Panc1 (cell line): ENCODE measurements around the gene SLF2. TPM values are rescaled to one million over a fixed set of nuclear protein-coding genes. Genes with fewer than 3 reads are reported as not detected.

Experiments used
- ATAC-seq: fragments of 200-7000 bp; cut with Tn5 transposase; 2 replicates; pipeline ENCODE4 v1.9.1; 2020; ENCODE audit warnings: mild to moderate bottlenecking, moderate library complexity
- BruUV-seq: library from RNA; stranded (reverse); fragments of 400-500 nt; replicated peaks from 2 replicates; lab custom pipeline; 2021; lab: Mats Ljungman, UMichigan
- CTCF ChIA-PET: fragments of 300-600 bp; sonication (Branson Sonifier 250); formaldehyde crosslinking; loops from one replicate; lab custom pipeline; 2022; ENCODE audit warnings: antibody characterized with exemption; lab: Charles Lee
- POLR2A ChIA-PET: fragments of 300-600 bp; sonication (Branson Sonifier 250); formaldehyde crosslinking; loops from one replicate; lab custom pipeline; 2022; ENCODE audit warnings: antibody characterized with exemption; lab: Charles Lee
- DNase-seq: peaks from one replicate; pipeline ENCODE4 v3.0.0-alpha.2; 2010; ENCODE audit warnings: low read depth, low spot score
- H3K27ac ChIP-seq: 2 replicates; pipeline ENCODE4 v1.5.1; 2011; ENCODE audit warnings: mild to moderate bottlenecking, low read length, inconsistent platforms
- H3K27me3 ChIP-seq: fragments of 200-500 bp; sonication (Bioruptor generic); 2 replicates; pipeline ENCODE4 v1.6.0; 2014; ENCODE audit warnings: low read length, inconsistent platforms; ENCODE audit not compliant: control insufficient read depth, insufficient read depth
- H3K36me3 ChIP-seq: fragments of 200-500 bp; sonication (Bioruptor generic); 2 replicates; pipeline ENCODE4 v1.5.1; 2014; ENCODE audit warnings: inconsistent platforms, mild to moderate bottlenecking, low read length, moderate library complexity; ENCODE audit not compliant: control insufficient read depth, insufficient read depth
- H3K4me1 ChIP-seq: 2 replicates; pipeline ENCODE4 v1.5.1; 2011; ENCODE audit warnings: inconsistent platforms, mild to moderate bottlenecking, low read length, moderate library complexity; ENCODE audit not compliant: control insufficient read depth, insufficient read depth
- H3K4me3 ChIP-seq, 2 experiments: 2 replicates each; pipeline ENCODE4 v1.5.1; 2011 to 2012; ENCODE audit warnings: low read depth in 2 of 2, low read length in 2 of 2, mild to moderate bottlenecking in 2 of 2, inconsistent platforms in 1 of 2, moderate library complexity in 1 of 2
- H3K9me3 ChIP-seq: fragments of 200-500 bp; sonication (Bioruptor generic); 2 replicates; pipeline ENCODE4 v1.5.1; 2014; ENCODE audit warnings: low read depth, mild to moderate bottlenecking, inconsistent platforms, low read length, moderate library complexity; ENCODE audit not compliant: control insufficient read depth, insufficient read depth
- POLR2AphosphoS5 ChIP-seq: IDR thresholded peaks from 2 replicates; pipeline ENCODE4 v1.6.1; 2012; ENCODE audit warnings: mild to moderate bottlenecking, low read depth, low read length, moderate library complexity
- SIN3A ChIP-seq: IDR thresholded peaks from 2 replicates; pipeline ENCODE4 v1.6.1; 2012; ENCODE audit warnings: low read depth, mild to moderate bottlenecking, low read length, moderate library complexity, borderline replicate concordance; ENCODE audit not compliant: insufficient read depth
- TCF7L2 ChIP-seq: IDR thresholded peaks from 2 replicates; pipeline ENCODE4 v1.6.1; 2011; ENCODE audit warnings: mild to moderate bottlenecking, low read depth, low read length, inconsistent platforms
- in situ Hi-C: cut with HindIII; loops from 2 replicates; pipeline ENCODE4 v1.10.0; 2016; ENCODE audit warnings: low sequenced_read_pairs, low pct_unique_long_range_greater_than_20kb
- intact Hi-C: fragments of 100-400 bp; cut with micrococcal nuclease; formaldehyde crosslinking; loops from one replicate; pipeline ENCODE4 v1.10.0; 2022; ENCODE audit not compliant: unreplicated experiment
- total RNA-seq: library from RNA; stranded (reverse); gene quantifications from one replicate; pipeline ENCODE4 v1.2.1, GENCODE V29; 2021; ENCODE audit not compliant: unreplicated experiment
- TF ChIP-seq, protein P1 (sequence below): fragments of 450-650 bp; IDR thresholded peaks from 2 replicates; pipeline ENCODE4 v1.5.1; 2017; ENCODE audit warnings: mild to moderate bottlenecking
- TF ChIP-seq, protein P2 (sequence below), 2 experiments: IDR thresholded peaks; 2 replicates each; pipeline ENCODE4 v1.6.1; 2011 to 2012; ENCODE audit warnings: low read depth in 2 of 2, control low read depth in 1 of 2, low read length in 1 of 2, mild to moderate bottlenecking in 1 of 2, moderate library complexity in 1 of 2; ENCODE audit not compliant: insufficient read depth in 1 of 2

Gene SLF2
- total RNA-seq, 1 experiment from 2014 or later, result 38.8 TPM

DNA sequence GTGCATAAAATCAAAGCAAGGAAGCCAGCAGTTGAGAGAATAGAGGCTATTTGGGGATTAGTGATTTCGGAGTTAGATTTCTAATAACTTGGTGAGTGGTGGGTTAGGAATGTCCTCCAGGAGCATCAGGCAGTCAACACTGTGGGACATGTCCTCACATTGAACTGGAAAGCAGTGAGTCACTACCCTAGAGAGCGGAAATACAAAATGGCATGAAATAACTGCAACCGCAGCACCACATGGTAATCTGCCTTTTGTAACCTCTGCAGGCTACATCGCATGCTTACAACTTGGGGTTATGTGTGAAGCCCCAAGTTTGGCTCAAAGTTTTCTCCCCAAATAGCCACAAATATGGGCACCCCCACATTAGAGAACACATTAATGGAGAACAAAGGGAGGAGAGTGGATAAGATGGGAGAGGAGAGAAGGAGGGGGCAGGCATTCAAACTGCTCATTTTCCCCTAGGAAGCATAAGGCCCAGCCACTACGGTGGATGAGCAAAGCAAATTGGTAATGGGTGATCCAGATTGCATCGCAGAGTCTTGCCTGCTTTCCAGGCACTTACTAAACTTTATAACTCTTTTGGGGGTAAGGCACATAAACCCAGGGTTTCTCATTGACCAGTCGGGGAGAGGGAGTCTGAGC lies 22.0 kb upstream of the SLF2 start:
- CTCF ChIA-PET, result interaction anchor here (0.6 to 0.8 kb wide), 2 partner anchors 11 to 12 kb away, joined by 3 read pairs; no protein-coding TSS in a partner anchor
- ATAC-seq, result no peak; the same call in 1 of the 2 replicates
- Histone ChIP-seq H3K4me3 (no peak overlapping the region), H3K27me3 (peaks cover 7% of the 10 kb centered on the region; the same call in 1 of the 2 replicates), H3K27ac (no peak overlapping the region; the same call in 1 of the 2 replicates), H3K4me1 (no peaks in the 10 kb centered on the region), H3K9me3 (no peaks in the 10 kb centered on the region), H3K36me3 (no peaks in the 10 kb centered on the region)
- intact Hi-C loops (no loop called here), in situ Hi-C loops (no loop called here)
- BruUV-seq, result no TSS peak
- no peak for DNase-seq
- no peak for TF ChIP-seq POLR2AphosphoS5
- TF ChIP-seq, protein P1, sequence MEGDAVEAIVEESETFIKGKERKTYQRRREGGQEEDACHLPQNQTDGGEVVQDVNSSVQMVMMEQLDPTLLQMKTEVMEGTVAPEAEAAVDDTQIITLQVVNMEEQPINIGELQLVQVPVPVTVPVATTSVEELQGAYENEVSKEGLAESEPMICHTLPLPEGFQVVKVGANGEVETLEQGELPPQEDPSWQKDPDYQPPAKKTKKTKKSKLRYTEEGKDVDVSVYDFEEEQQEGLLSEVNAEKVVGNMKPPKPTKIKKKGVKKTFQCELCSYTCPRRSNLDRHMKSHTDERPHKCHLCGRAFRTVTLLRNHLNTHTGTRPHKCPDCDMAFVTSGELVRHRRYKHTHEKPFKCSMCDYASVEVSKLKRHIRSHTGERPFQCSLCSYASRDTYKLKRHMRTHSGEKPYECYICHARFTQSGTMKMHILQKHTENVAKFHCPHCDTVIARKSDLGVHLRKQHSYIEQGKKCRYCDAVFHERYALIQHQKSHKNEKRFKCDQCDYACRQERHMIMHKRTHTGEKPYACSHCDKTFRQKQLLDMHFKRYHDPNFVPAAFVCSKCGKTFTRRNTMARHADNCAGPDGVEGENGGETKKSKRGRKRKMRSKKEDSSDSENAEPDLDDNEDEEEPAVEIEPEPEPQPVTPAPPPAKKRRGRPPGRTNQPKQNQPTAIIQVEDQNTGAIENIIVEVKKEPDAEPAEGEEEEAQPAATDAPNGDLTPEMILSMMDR, result no peak
- POLR2A ChIA-PET, result no interaction called here

DNA sequence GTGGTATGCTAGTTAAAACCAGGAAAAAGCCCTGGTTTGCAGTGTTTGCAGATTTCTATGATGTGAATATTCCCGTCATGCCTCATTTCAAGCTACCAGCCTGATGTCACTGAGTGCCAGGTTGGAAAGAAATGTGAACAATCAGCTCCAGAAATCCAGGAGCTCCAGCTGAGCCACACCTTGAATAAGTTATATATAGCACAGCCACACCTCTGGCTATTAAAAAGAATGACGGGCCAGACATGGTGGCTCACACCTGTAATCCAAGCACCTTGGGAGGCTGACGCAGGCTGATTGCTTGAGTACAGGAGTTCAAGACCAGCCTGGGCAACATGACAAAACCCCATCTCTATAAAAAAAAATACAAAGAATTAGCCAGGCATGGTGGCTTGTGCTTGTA lies 18.7 kb upstream of the SLF2 start:
- in situ Hi-C loops, result no loop called here
- intact Hi-C loops, result no loop called here
- ATAC-seq, result no peak
- no TSS peak for BruUV-seq
- H3K4me1 ChIP-seq, result peaks cover 6% of the 10 kb centered on the region
- CTCF ChIA-PET, result no interaction called here
- DNase-seq, result no peak
- no peak overlapping the region for H3K4me3 ChIP-seq
- H3K36me3 ChIP-seq, result no peaks in the 10 kb centered on the region
- H3K9me3 ChIP-seq, result no peaks in the 10 kb centered on the region
- TF ChIP-seq TCF7L2 (no peak), POLR2AphosphoS5 (no peak)
- TF ChIP-seq, protein P2, sequence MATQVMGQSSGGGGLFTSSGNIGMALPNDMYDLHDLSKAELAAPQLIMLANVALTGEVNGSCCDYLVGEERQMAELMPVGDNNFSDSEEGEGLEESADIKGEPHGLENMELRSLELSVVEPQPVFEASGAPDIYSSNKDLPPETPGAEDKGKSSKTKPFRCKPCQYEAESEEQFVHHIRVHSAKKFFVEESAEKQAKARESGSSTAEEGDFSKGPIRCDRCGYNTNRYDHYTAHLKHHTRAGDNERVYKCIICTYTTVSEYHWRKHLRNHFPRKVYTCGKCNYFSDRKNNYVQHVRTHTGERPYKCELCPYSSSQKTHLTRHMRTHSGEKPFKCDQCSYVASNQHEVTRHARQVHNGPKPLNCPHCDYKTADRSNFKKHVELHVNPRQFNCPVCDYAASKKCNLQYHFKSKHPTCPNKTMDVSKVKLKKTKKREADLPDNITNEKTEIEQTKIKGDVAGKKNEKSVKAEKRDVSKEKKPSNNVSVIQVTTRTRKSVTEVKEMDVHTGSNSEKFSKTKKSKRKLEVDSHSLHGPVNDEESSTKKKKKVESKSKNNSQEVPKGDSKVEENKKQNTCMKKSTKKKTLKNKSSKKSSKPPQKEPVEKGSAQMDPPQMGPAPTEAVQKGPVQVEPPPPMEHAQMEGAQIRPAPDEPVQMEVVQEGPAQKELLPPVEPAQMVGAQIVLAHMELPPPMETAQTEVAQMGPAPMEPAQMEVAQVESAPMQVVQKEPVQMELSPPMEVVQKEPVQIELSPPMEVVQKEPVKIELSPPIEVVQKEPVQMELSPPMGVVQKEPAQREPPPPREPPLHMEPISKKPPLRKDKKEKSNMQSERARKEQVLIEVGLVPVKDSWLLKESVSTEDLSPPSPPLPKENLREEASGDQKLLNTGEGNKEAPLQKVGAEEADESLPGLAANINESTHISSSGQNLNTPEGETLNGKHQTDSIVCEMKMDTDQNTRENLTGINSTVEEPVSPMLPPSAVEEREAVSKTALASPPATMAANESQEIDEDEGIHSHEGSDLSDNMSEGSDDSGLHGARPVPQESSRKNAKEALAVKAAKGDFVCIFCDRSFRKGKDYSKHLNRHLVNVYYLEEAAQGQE (IDR thresholded peaks at IDR 0.05; ENCODE audit: insufficient read depth in 1 of 2, low read depth in 2 of 2, low read length in 1 of 2), result no peak
- no peak overlapping the region for H3K27ac ChIP-seq
- peaks cover 4% of the 10 kb centered on the region; the same call in 1 of the 2 replicates for H3K27me3 ChIP-seq
- POLR2A ChIA-PET, result interaction anchor here (0.7 kb wide), 1 partner anchor 248 kb away, joined by 14 read pairs; no protein-coding TSS in a partner anchor

DNA sequence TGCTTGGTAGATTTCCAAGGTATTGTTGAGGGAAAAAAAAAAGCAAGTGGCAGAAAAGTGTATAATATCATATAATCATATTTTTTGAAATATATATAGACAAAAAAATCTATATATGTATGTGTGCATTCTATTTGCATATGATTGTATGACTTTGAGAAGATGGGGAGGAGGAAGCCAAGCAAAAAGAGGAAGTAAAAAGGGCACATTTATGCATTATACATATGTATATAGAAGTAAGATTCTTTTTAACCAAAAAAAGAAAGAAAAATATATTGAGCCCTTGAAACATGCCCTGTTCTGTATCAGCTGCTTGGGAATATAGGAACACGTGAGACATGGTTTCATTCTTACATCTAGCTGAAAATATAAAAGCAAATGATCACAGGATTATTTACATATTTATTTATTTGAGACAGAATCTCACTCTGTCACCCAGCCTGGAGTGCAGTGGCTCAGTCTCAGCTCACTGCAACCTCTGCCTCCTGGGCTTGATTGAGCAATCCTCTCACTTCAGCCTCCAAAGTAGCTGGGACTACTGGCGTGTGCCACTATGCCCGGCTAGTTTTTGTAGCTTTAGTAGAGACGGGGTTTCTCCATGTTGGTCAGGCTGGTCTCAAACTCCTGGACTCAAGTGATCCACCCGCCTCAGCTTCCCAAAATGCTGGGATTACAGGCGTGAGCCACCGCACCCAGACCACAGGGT lies 18.0 kb upstream of the SLF2 start:
- Histone ChIP-seq H3K27me3 (no peaks in the 10 kb centered on the region; the same call in 1 of the 2 replicates), H3K4me1 (peaks cover 6% of the 10 kb centered on the region), H3K27ac (no peak overlapping the region), H3K4me3 (no peak overlapping the region), H3K9me3 (no peaks in the 10 kb centered on the region), H3K36me3 (no peaks in the 10 kb centered on the region)
- intact Hi-C loops (no loop called here), in situ Hi-C loops (no loop called here)
- TF ChIP-seq, protein P2 (IDR thresholded peaks at IDR 0.05; ENCODE audit: insufficient read depth in 1 of 2, low read depth in 2 of 2, low read length in 1 of 2), result no peak
- no peak for TF ChIP-seq SIN3A
- no peak for TF ChIP-seq POLR2AphosphoS5
- TF ChIP-seq, protein P1, result no peak
- TF ChIP-seq TCF7L2, result no peak
- ATAC-seq, result no peak
- POLR2A ChIA-PET, result no interaction called here
- DNase-seq, result no peak
- BruUV-seq, result no TSS peak
- CTCF ChIA-PET, result no interaction called here
